Measurements from ENCODE around the gene TUBA4A.
A peak's percentile ranks its signal among the peaks of the same experiment; 100 is the strongest.

Gene TUBA4A

GRCh38 chr2:219245148-219245898, 8.4 kb downstream of the TUBA4A start, which contains the start of the genes GLB1L and STK16 (continued):
- TF ChIP-seq ZNF398 (tag by site-specific recombination; IDR thresholded peaks at IDR 0.05) (peak; percentile 58), HOXC10 (CRISPR knock-in tag; IDR thresholded peaks at IDR 0.05) (no peak), ZNF513 (tag by site-specific recombination; IDR thresholded peaks at IDR 0.05) (no peak), ZNF488 (tag by site-specific recombination; IDR thresholded peaks at IDR 0.05) (no peak), ZNF660 (tag by site-specific recombination; IDR thresholded peaks at IDR 0.05) (no peak), ZNF654 (tag by site-specific recombination; IDR thresholded peaks at IDR 0.05; ENCODE audit: low read depth) (no peak), ZNF146 (tag by site-specific recombination; IDR thresholded peaks at IDR 0.05) (no peak), ZNF121 (tag by site-specific recombination; IDR thresholded peaks at IDR 0.05) (no peak), SCRT2 (tag by site-specific recombination; IDR thresholded peaks at IDR 0.05) (no peak), ZNF571 (tag by site-specific recombination; IDR thresholded peaks at IDR 0.05) (no peak), YY1 (tag by site-specific recombination; IDR thresholded peaks at IDR 0.05) (no peak), ZNF529 (tag by site-specific recombination; IDR thresholded peaks at IDR 0.05; ENCODE audit: insufficient replicate concordance) (no peak), ZNF114 (tag by site-specific recombination; IDR thresholded peaks at IDR 0.05) (no peak), ZBTB8A (tag by site-specific recombination; IDR thresholded peaks at IDR 0.05) (peak; percentile 55), PRDM10 (tag by site-specific recombination; IDR thresholded peaks at IDR 0.05) (peak; percentile 73), KLF9 (tag by site-specific recombination; IDR thresholded peaks at IDR 0.05; ENCODE audit: low read depth) (no peak; the same call in 1 of the 2 replicates), RBAK (tag by site-specific recombination; IDR thresholded peaks at IDR 0.05) (no peak), ZNF157 (tag by site-specific recombination; IDR thresholded peaks at IDR 0.05) (no peak), ELK4 (IDR thresholded peaks at IDR 0.05; ENCODE audit: borderline replicate concordance, low read depth, low read length) (peak; percentile 80; the same call in 1 of the 2 replicates), ZNF48 (tag by site-specific recombination; IDR thresholded peaks at IDR 0.05) (no peak), ZNF18 (tag by site-specific recombination; IDR thresholded peaks at IDR 0.05) (no peak), ZNF175 (tag by site-specific recombination; IDR thresholded peaks at IDR 0.05) (no peak), ZNF658 (tag by site-specific recombination; IDR thresholded peaks at IDR 0.05) (no peak), ZNF623 (tag by site-specific recombination; IDR thresholded peaks at IDR 0.05) (no peak), ZNF221 (tag by site-specific recombination; IDR thresholded peaks at IDR 0.05; ENCODE audit: borderline replicate concordance) (no peak), ZNF510 (tag by site-specific recombination; IDR thresholded peaks at IDR 0.05; ENCODE audit: insufficient replicate concordance) (no peak), MYNN (tag by site-specific recombination; IDR thresholded peaks at IDR 0.05; ENCODE audit: borderline replicate concordance) (no peak), ZNF239 (tag by site-specific recombination; IDR thresholded peaks at IDR 0.05) (no peak), PBX3 (CRISPR knock-in tag; IDR thresholded peaks at IDR 0.05) (peak; percentile 86)
